H9 (cell line): Measurements from ENCODE around the gene EPB41. TPM values are rescaled to one million over a fixed set of nuclear protein-coding genes. Genes with fewer than 3 reads are reported as not detected.

Source experiments
- DNase-seq: peaks from one replicate; pipeline ENCODE4 v3.0.0-alpha.2; 2017
- H2AFZ ChIP-seq: one replicate; pipeline ENCODE4 v1.6.1; 2013; ENCODE audit warnings: mild to moderate bottlenecking, low read length, control low read depth, moderate library complexity
- H2AK5ac ChIP-seq: 2 replicates; pipeline ENCODE4 v1.6.1; 2013; ENCODE audit warnings: low read length, control low read depth, mixed read lengths; ENCODE audit not compliant: insufficient read length
- H2BK120ac ChIP-seq: one replicate; pipeline ENCODE4 v1.6.1; 2013; ENCODE audit warnings: low read depth, mild to moderate bottlenecking, low read length, control low read depth, inconsistent platforms; ENCODE audit not compliant: poor library complexity, severe bottlenecking
- H2BK12ac ChIP-seq: 2 replicates; pipeline ENCODE4 v1.6.1; 2013; ENCODE audit warnings: low read length, control low read depth, mixed read lengths, low read depth; ENCODE audit not compliant: insufficient read length
- H2BK15ac ChIP-seq: 2 replicates; pipeline ENCODE4 v1.6.1; 2013; ENCODE audit warnings: low read depth, low read length, control low read depth
- H2BK20ac ChIP-seq: one replicate; pipeline ENCODE4 v1.6.1; 2013; ENCODE audit warnings: low read depth, mild to moderate bottlenecking, low read length, control low read depth, inconsistent platforms; ENCODE audit not compliant: poor library complexity, severe bottlenecking
- H2BK5ac ChIP-seq: 2 replicates; pipeline ENCODE4 v1.6.1; 2013; ENCODE audit warnings: low read length, control low read depth, mixed read lengths; ENCODE audit not compliant: insufficient read length
- H3K14ac ChIP-seq: 2 replicates; pipeline ENCODE4 v1.6.1; 2013; ENCODE audit warnings: low read length, control low read depth; ENCODE audit not compliant: insufficient read depth
- H3K18ac ChIP-seq: 2 replicates; pipeline ENCODE4 v1.6.1; 2013; ENCODE audit warnings: low read depth, mild to moderate bottlenecking, mixed read lengths, low read length, control low read depth; ENCODE audit not compliant: insufficient read length
- H3K23ac ChIP-seq: 2 replicates; pipeline ENCODE4 v1.6.1; 2013; ENCODE audit warnings: low read length, control low read depth, mixed read lengths, low read depth; ENCODE audit not compliant: insufficient read length
- H3K23me2 ChIP-seq: 2 replicates; pipeline ENCODE4 v1.6.1; 2013; ENCODE audit warnings: low read depth, mild to moderate bottlenecking, mixed read lengths, low read length, control low read depth; ENCODE audit not compliant: insufficient read length, poor library complexity, severe bottlenecking
- H3K27ac ChIP-seq: 2 replicates; pipeline ENCODE4 v1.5.1; 2013; ENCODE audit warnings: low read length, control low read depth, mixed read lengths, low read depth; ENCODE audit not compliant: insufficient read length
- H3K27me3 ChIP-seq: 2 replicates; pipeline ENCODE4 v1.6.1; 2013; ENCODE audit warnings: low read length, control low read depth, inconsistent platforms; ENCODE audit not compliant: insufficient read depth
- H3K4ac ChIP-seq: 2 replicates; pipeline ENCODE4 v1.6.1; 2013; ENCODE audit warnings: low read depth, mild to moderate bottlenecking, control low read depth, inconsistent platforms, low read length, moderate library complexity
- H3K4me1 ChIP-seq: 2 replicates; pipeline ENCODE4 v1.6.1; 2013; ENCODE audit warnings: low read length, control low read depth, inconsistent platforms; ENCODE audit not compliant: insufficient read depth
- H3K4me2 ChIP-seq: 2 replicates; pipeline ENCODE4 v1.6.1; 2013; ENCODE audit warnings: low read length, control low read depth, mixed read lengths; ENCODE audit not compliant: insufficient read length, insufficient read depth
- H3K56ac ChIP-seq: 2 replicates; pipeline ENCODE4 v1.6.1; 2013; ENCODE audit warnings: low read depth, mild to moderate bottlenecking, mixed read lengths, low read length, control low read depth; ENCODE audit not compliant: insufficient read length
- H3K79me1 ChIP-seq: 2 replicates; pipeline ENCODE4 v1.6.1; 2013; ENCODE audit warnings: low read depth, mild to moderate bottlenecking, moderate library complexity, low read length, control low read depth, inconsistent platforms; ENCODE audit not compliant: insufficient read depth, poor library complexity, severe bottlenecking
- H3K79me2 ChIP-seq: 2 replicates; pipeline ENCODE4 v1.6.1; 2013; ENCODE audit warnings: low read length, control low read depth, inconsistent platforms; ENCODE audit not compliant: insufficient read depth
- H3K9ac ChIP-seq: 2 replicates; pipeline ENCODE4 v1.6.1; 2013; ENCODE audit warnings: low read length, control low read depth, mixed read lengths; ENCODE audit not compliant: insufficient read length; ENCODE audit errors: extremely low read depth
- H3K9me3 ChIP-seq: one replicate; pipeline ENCODE4 v1.6.1; 2013; ENCODE audit warnings: low read depth, low read length, inconsistent platforms; ENCODE audit not compliant: control insufficient read depth
- H3T11ph ChIP-seq: one replicate; pipeline ENCODE4 v1.6.1; 2013; ENCODE audit warnings: mild to moderate bottlenecking, low read length, control low read depth, inconsistent platforms
- H4K20me1 ChIP-seq: one replicate; pipeline ENCODE4 v1.6.1; 2013; ENCODE audit not compliant: control insufficient read depth, insufficient read length, insufficient read depth
- H4K5ac ChIP-seq: 2 replicates; pipeline ENCODE4 v1.6.1; 2013; ENCODE audit warnings: low read depth, mild to moderate bottlenecking, mixed read lengths, low read length, control low read depth; ENCODE audit not compliant: insufficient read length
- H4K8ac ChIP-seq: replicated peaks from 2 replicates; pipeline ENCODE4 v1.6.1; 2013; ENCODE audit warnings: low read length, control low read depth, mixed read lengths, low read depth; ENCODE audit not compliant: insufficient read length
- H4K91ac ChIP-seq: 2 replicates; pipeline ENCODE4 v1.6.1; 2013; ENCODE audit warnings: low read depth, mild to moderate bottlenecking, moderate library complexity, mixed read lengths, low read length, control low read depth; ENCODE audit not compliant: insufficient read length
- H3K27ac Mint-ChIP-seq, 3 experiments: 2 replicates in 2 of 3; 3 replicates in 1 of 3; pipeline ENCODE4 v1.8.0; 2020 to 2021; ENCODE audit warnings: mixed read lengths in 3 of 3, mild to moderate bottlenecking in 1 of 3, moderate library complexity in 1 of 3
- H3K27me3 Mint-ChIP-seq: 2 replicates; pipeline ENCODE4 v1.8.0; 2021; ENCODE audit warnings: low read depth, mild to moderate bottlenecking, moderate library complexity, mixed read lengths
- H3K36me3 Mint-ChIP-seq, 3 experiments: 2 replicates in 2 of 3; 3 replicates in 1 of 3; pipeline ENCODE4 v1.8.0; 2020 to 2021; ENCODE audit warnings: low read depth in 3 of 3, mixed read lengths in 3 of 3; ENCODE audit not compliant: insufficient read depth in 1 of 3
- H3K4me1 Mint-ChIP-seq, 2 experiments: 2 replicates each; pipeline ENCODE4 v1.8.0; 2020; ENCODE audit warnings: mixed read lengths in 2 of 2
- H3K4me3 Mint-ChIP-seq, 2 experiments: 2 replicates in 1 of 2; 3 replicates in 1 of 2; pipeline ENCODE4 v1.8.0; 2020 to 2021; ENCODE audit warnings: mild to moderate bottlenecking in 2 of 2, mixed read lengths in 2 of 2, moderate library complexity in 1 of 2
- H3K9me3 Mint-ChIP-seq, 2 experiments: 2 replicates in 1 of 2; 3 replicates in 1 of 2; pipeline ENCODE4 v1.8.0; 2020; ENCODE audit warnings: mild to moderate bottlenecking in 2 of 2, mixed read lengths in 2 of 2, moderate library complexity in 1 of 2
- WGBS: extraction: QIAGEN DNeasy Blood & Tissue Kit; methylation state at CpG from one replicate; pipeline ENCODE4 v1.1.7; 2013; ENCODE audit warnings: missing lambda C conversion rate, low lambda C conversion rate, mixed read lengths; ENCODE audit not compliant: insufficient read length; ENCODE audit errors: extremely low coverage; 5-methylcytosine and 5-hydroxymethylcytosine counted together
- total RNA-seq: library from RNA; stranded (reverse); gene quantifications from 2 replicates; pipeline ENCODE4 v1.2.1, GENCODE V29; 2021
- TF ChIP-seq, protein P1 (sequence below): fragments of 200-600 bp; sonication (generic); conservative IDR thresholded peaks from 3 replicates; pipeline ENCODE4 v1.8.0; 2021; ENCODE audit warnings: antibody characterized with exemption, mild to moderate bottlenecking

EPB41 gene
- total RNA-seq, 1 experiment from 2014 or later, result 75.4 TPM

DNA sequence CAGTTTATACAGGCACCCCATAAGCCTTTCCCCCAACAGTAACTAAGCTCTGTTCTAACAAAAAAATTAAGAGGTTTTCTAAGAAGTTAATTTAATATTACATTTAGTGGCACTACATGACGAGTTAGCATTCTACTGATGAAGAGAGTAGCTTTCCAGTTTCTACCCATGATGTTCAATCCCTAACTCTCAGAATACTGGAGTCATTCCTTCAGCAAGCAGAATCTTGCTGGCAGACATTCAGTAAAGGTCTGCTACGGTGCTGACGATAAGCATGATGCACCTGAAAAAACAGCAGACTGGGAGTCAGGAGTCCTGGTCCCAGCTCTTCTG, 242.9 kb downstream of the EPB41 start:
- no peak overlapping the region for H2BK12ac ChIP-seq
- no peak overlapping the region for H3K18ac ChIP-seq
- H2BK120ac ChIP-seq, result no peak overlapping the region
- Mint-ChIP-seq H3K4me3 (no peak overlapping the region), H3K27ac (peak overlapping the region in 2 of 3 experiments; percentile 29 to 86; a peak in 2 of 7 replicates), H3K9me3 (no peaks in the 10 kb centered on the region; a peak in 1 of 5 replicates), H3K36me3 (peaks cover 41 to 80% (median 76%) of the 10 kb centered on the region in 3 experiments), H3K4me1 (peaks cover 8 to 10% of the 10 kb centered on the region in 2 experiments), H3K27me3 (no peaks in the 10 kb centered on the region)
- H3K56ac ChIP-seq, result no peak overlapping the region
- no peak overlapping the region for H3T11ph ChIP-seq
- no peaks in the 10 kb centered on the region for H4K20me1 ChIP-seq
- no peak overlapping the region for H3K9ac ChIP-seq
- no peak overlapping the region for H3K14ac ChIP-seq
- H3K23me2 ChIP-seq, result no peaks in the 10 kb centered on the region
- H3K79me2 ChIP-seq, result no peaks in the 10 kb centered on the region
- H2BK15ac ChIP-seq, result no peak overlapping the region
- TF ChIP-seq, protein P1, sequence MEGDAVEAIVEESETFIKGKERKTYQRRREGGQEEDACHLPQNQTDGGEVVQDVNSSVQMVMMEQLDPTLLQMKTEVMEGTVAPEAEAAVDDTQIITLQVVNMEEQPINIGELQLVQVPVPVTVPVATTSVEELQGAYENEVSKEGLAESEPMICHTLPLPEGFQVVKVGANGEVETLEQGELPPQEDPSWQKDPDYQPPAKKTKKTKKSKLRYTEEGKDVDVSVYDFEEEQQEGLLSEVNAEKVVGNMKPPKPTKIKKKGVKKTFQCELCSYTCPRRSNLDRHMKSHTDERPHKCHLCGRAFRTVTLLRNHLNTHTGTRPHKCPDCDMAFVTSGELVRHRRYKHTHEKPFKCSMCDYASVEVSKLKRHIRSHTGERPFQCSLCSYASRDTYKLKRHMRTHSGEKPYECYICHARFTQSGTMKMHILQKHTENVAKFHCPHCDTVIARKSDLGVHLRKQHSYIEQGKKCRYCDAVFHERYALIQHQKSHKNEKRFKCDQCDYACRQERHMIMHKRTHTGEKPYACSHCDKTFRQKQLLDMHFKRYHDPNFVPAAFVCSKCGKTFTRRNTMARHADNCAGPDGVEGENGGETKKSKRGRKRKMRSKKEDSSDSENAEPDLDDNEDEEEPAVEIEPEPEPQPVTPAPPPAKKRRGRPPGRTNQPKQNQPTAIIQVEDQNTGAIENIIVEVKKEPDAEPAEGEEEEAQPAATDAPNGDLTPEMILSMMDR, result no peak
- DNase-seq, result no peak
- H4K5ac ChIP-seq, result no peak overlapping the region
- H3K4me2 ChIP-seq, result no peak overlapping the region
- H2AK5ac ChIP-seq, result no peak overlapping the region
- no peak overlapping the region for H2BK5ac ChIP-seq
- no peak overlapping the region for H4K8ac ChIP-seq
- no CpG with 5 or more reads among the region's 3 CpGs for WGBS
- no peak overlapping the region for H2AFZ ChIP-seq
- H3K27me3 ChIP-seq, result no peaks in the 10 kb centered on the region
- no peaks in the 10 kb centered on the region for H3K79me1 ChIP-seq
- no peak overlapping the region for H2BK20ac ChIP-seq
- H3K4me1 ChIP-seq, result peaks cover 5% of the 10 kb centered on the region; the same call in 1 of the 2 replicates
- no peak overlapping the region for H3K23ac ChIP-seq
- no peaks in the 10 kb centered on the region for H3K9me3 ChIP-seq
- H3K4ac ChIP-seq, result no peak overlapping the region
- no peak overlapping the region for H3K27ac ChIP-seq
- no peak overlapping the region for H4K91ac ChIP-seq
